HUES48 (cell line): ENCODE data around the gene RPP14.
"Not testable (repeated sequence)": the region's sequence is repeated elsewhere in the genome, so short reads cannot be mapped to it uniquely, and the experiment has no call there.

Experiments
- H3K27ac ChIP-seq: one replicate; pipeline ENCODE4 v1.7.0; 2013; ENCODE audit warnings: low read depth, low read length, inconsistent platforms
- H3K27me3 ChIP-seq: 2 replicates; pipeline ENCODE4 v1.6.1; 2013; ENCODE audit warnings: mild to moderate bottlenecking, low read length; ENCODE audit not compliant: control insufficient read depth, insufficient read depth
- H3K36me3 ChIP-seq: 2 replicates; pipeline ENCODE4 v1.6.1; 2013; ENCODE audit warnings: low read length; ENCODE audit not compliant: control insufficient read depth, insufficient read depth
- H3K4me1 ChIP-seq: 2 replicates; pipeline ENCODE4 v1.6.1; 2013; ENCODE audit warnings: mild to moderate bottlenecking, low read length; ENCODE audit not compliant: control insufficient read depth, insufficient read depth
- H3K4me3 ChIP-seq: 2 replicates; pipeline ENCODE4 v1.5.1; 2013; ENCODE audit warnings: mild to moderate bottlenecking, low read depth, low read length
- H3K9ac ChIP-seq: 2 replicates; pipeline ENCODE4 v1.6.1; 2013; ENCODE audit warnings: mild to moderate bottlenecking, low read depth, low read length, moderate library complexity
- H3K9me3 ChIP-seq: 2 replicates; pipeline ENCODE4 v1.6.1; 2013; ENCODE audit warnings: low read length; ENCODE audit not compliant: control insufficient read depth, insufficient read depth

RPP14 gene

GRCh38 chr3:58305882-58306711 is at the start of gene RPP14, which contains the start of gene HTD2:
TSS of gene RPP14 (plus strand) at chr3:58306245. CDS start at chr3:58310330, 4,085 bp downstream.
TSS of gene HTD2 (plus strand) at chr3:58306520. CDS start at chr3:58317614, 11,094 bp downstream.
- Histone ChIP-seq H3K4me3 (peak within 1 kb of the TSS; percentile 89), H3K27ac (peak within 1 kb of the TSS; percentile 98), H3K36me3 (peaks cover 32% of the 10 kb centered on the region), H3K27me3 (no peaks in the 10 kb centered on the region), H3K9me3 (no peaks in the 10 kb centered on the region), H3K4me1 (peaks cover 7% of the 10 kb centered on the region; the same call in 1 of the 2 replicates), H3K9ac (peak within 1 kb of the TSS; percentile 99)

- no peak overlapping the region for H3K4me3 ChIP-seq
These were observed 49.5 kb upstream of the RPP14 start for GRCh38 chr3:58256511-58256910.

GRCh38 chr3:58258392-58259055 is 47.5 kb upstream of the RPP14 start:
- no peaks in the 10 kb centered on the region for H3K9me3 ChIP-seq

More at GRCh38 chr3:58256511-58256910, 49.5 kb upstream of the RPP14 start:
- Histone ChIP-seq H3K27me3 (no peaks in the 10 kb centered on the region), H3K27ac (no peak overlapping the region), H3K9ac (no peak overlapping the region), H3K36me3 (no peaks in the 10 kb centered on the region), H3K9me3 (no peaks in the 10 kb centered on the region), H3K4me1 (no peaks in the 10 kb centered on the region)

GRCh38 chr3:58260261-58260731 is 45.7 kb upstream of the RPP14 start:
- no peak overlapping the region for H3K9ac ChIP-seq
- no peak overlapping the region for H3K27ac ChIP-seq
- no peak overlapping the region for H3K4me3 ChIP-seq
- no peaks in the 10 kb centered on the region for H3K9me3 ChIP-seq
- H3K4me1 ChIP-seq: no peaks in the 10 kb centered on the region
- no peaks in the 10 kb centered on the region for H3K36me3 ChIP-seq
- H3K27me3 ChIP-seq: no peaks in the 10 kb centered on the region

More at GRCh38 chr3:58258392-58259055, 47.5 kb upstream of the RPP14 start:
- Histone ChIP-seq H3K27ac (no peak overlapping the region), H3K27me3 (no peaks in the 10 kb centered on the region), H3K36me3 (no peaks in the 10 kb centered on the region), H3K4me1 (no peaks in the 10 kb centered on the region), H3K9ac (no peak overlapping the region), H3K4me3 (no peak overlapping the region)

GRCh38 chr3:58260733-58261132 is 45.3 kb upstream of the RPP14 start:
- Histone ChIP-seq H3K27me3 (no peaks in the 10 kb centered on the region), H3K27ac (no peak overlapping the region), H3K9me3 (no peaks in the 10 kb centered on the region), H3K4me1 (no peaks in the 10 kb centered on the region), H3K9ac (no peak overlapping the region), H3K4me3 (no peak overlapping the region), H3K36me3 (no peaks in the 10 kb centered on the region)

- Histone ChIP-seq H3K4me1 (no peaks in the 10 kb centered on the region), H3K27ac (no peak overlapping the region), H3K27me3 (no peaks in the 10 kb centered on the region)
These were observed 43.9 kb upstream of the RPP14 start for GRCh38 chr3:58261954-58262666.

GRCh38 chr3:58266577-58266976 is 39.5 kb upstream of the RPP14 start:
- Histone ChIP-seq H3K36me3 (no peaks in the 10 kb centered on the region), H3K27me3 (no peaks in the 10 kb centered on the region), H3K4me1 (no peaks in the 10 kb centered on the region), H3K4me3 (no peak overlapping the region), H3K27ac (no peak overlapping the region), H3K9me3 (no peaks in the 10 kb centered on the region), H3K9ac (no peak overlapping the region)

More at GRCh38 chr3:58261954-58262666, 43.9 kb upstream of the RPP14 start:
- Histone ChIP-seq H3K36me3 (no peaks in the 10 kb centered on the region), H3K4me3 (no peak overlapping the region), H3K9me3 (no peaks in the 10 kb centered on the region), H3K9ac (no peak overlapping the region)

- not testable (repeated sequence) for H3K36me3 ChIP-seq, H3K9me3 ChIP-seq, H3K4me1 ChIP-seq
These were observed 38.5 kb upstream of the RPP14 start for GRCh38 chr3:58267543-58267942.

GRCh38 chr3:58269356-58269755 is 36.7 kb upstream of the RPP14 start:
- Histone ChIP-seq H3K9me3 (no peaks in the 10 kb centered on the region), H3K36me3 (no peaks in the 10 kb centered on the region), H3K27ac (no peak overlapping the region), H3K4me1 (no peaks in the 10 kb centered on the region), H3K27me3 (no peaks in the 10 kb centered on the region), H3K4me3 (no peak overlapping the region), H3K9ac (no peak overlapping the region)

More at GRCh38 chr3:58267543-58267942, 38.5 kb upstream of the RPP14 start:
- H3K9ac ChIP-seq, H3K27ac ChIP-seq, H3K27me3 ChIP-seq, H3K4me3 ChIP-seq: not testable (repeated sequence)

GRCh38 chr3:58270485-58270884 is 35.6 kb upstream of the RPP14 start:
- no peak overlapping the region for H3K27ac ChIP-seq
- H3K4me3 ChIP-seq: no peak overlapping the region
- H3K9me3 ChIP-seq: no peaks in the 10 kb centered on the region
- H3K4me1 ChIP-seq: no peaks in the 10 kb centered on the region
- H3K9ac ChIP-seq: no peak overlapping the region
- H3K36me3 ChIP-seq: no peaks in the 10 kb centered on the region
- H3K27me3 ChIP-seq: no peaks in the 10 kb centered on the region
